ENCODE results near the gene GEMIN2.
"Not testable (repeated sequence)": the region's sequence is repeated elsewhere in the genome, so short reads cannot be mapped to it uniquely, and the experiment has no call there.

GEMIN2 gene

DNA sequence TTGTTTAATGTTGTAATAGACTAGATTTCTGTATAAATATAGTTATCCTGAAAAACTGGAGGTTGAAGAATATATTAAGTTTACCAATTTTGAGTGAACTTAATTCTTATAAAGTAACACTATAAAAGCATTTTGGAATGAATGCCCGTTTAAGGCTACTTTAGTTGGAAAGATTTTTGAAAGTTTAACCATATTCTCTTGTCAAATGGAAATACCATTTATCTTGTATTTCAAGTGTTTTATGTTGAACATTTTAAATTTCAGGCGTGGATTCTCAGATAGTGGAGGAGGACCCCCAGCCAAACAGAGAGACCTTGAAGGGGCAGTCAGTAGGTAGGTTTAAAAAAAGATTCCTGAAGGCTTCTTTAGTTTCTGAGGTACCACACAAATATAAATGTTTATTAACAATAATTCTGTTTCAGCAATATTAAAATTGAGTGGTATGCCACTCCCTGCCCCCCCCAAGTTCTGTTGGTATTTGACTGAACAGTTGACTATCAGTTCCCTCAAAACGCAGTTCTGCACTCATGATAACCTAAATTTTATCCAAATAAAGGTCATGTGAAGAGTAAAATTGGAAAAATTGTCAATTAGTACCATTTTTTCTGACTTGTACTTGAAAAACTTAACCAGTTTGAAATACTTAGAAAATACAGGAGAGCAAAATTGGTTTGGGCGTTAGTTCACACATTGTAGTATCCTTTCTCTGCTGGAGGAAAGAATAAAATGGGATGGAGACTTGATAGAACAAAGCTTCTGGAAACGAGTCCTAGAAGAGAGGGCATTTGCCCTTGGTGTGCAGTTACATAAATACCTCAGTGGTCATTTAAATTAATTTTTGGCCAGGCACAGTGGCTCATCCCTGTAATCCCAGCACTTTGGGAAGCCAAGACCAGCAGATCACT, 62.4 kb downstream of the GEMIN2 start:
- no peak for DNase-seq (ENCODE audit: low spot score in 2 of 2)
- peaks cover 19% of the 10 kb centered on the region for H3K4me1 ChIP-seq
- no peaks in the 10 kb centered on the region for H3K9me3 ChIP-seq
- peak overlapping the region; percentile 93 for H3K4me3 ChIP-seq
- H3K27me3 ChIP-seq (ENCODE audit: low read depth) = no peaks in the 10 kb centered on the region
- H3K36me3 ChIP-seq (replicated peaks) = peaks cover 64% of the 10 kb centered on the region
- in situ Hi-C loops (cut with MboI; ENCODE audit: low sequenced_read_pairs) = no loop called here

DNA sequence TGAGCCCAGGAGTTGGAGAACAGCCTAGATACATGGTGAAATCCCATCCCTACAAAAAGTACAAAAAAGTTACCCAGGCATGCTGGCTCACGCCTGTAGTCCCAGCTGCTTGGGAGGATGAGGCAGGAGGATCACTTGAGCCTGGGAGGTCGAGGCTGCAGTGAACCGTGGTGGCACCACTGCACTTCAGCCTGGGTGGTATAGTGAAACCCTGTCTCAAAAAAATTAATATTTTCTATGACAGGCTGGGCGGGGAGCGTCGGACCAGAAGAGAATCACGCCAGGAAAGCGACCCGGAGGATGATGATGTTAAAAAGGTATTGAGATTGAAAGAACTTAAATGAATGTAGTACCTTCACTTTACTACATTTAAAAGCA, 63.0 kb downstream of the GEMIN2 start:
- Histone ChIP-seq H3K4me3 (no peak overlapping the region), H3K4me1 (peaks cover 19% of the 10 kb centered on the region), H3K27me3 (ENCODE audit: low read depth) (no peaks in the 10 kb centered on the region), H3K36me3 (replicated peaks) (peaks cover 70% of the 10 kb centered on the region), H3K9me3 (no peaks in the 10 kb centered on the region)
- no peak for DNase-seq (ENCODE audit: low spot score in 2 of 2)
- in situ Hi-C loops (cut with MboI; ENCODE audit: low sequenced_read_pairs) = no loop called here

DNA sequence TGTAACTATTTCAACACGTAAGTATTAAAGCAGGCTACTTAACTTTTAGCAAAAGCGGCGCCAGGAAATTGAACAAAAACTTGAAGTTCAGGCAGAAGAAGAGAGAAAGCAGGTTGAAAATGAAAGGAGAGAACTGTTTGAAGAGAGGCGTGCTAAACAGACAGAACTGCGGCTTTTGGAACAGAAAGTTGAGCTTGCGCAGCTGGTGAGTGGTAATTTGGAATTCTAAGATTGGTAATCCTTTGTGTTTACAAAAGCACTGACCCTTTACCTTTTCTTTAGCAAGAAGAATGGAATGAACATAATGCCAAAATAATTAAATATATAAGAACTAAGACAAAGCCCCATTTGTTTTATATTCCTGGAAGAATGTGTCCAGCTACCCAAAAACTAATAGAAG, 64.9 kb downstream of the GEMIN2 start:
- Histone ChIP-seq H3K4me3 (no peak overlapping the region), H3K36me3 (replicated peaks) (peaks cover 88% of the 10 kb centered on the region)
- in situ Hi-C loops (cut with MboI; ENCODE audit: low sequenced_read_pairs) = no loop called here

GRCh38 chr14:39180553-39180952, 66.4 kb downstream of the GEMIN2 start:
- peaks cover 14% of the 10 kb centered on the region for H3K4me1 ChIP-seq
- no peak overlapping the region for H3K4me3 ChIP-seq
- H3K36me3 ChIP-seq (replicated peaks) = peaks cover 97% of the 10 kb centered on the region
- H3K27me3 ChIP-seq (ENCODE audit: low read depth) = no peaks in the 10 kb centered on the region
- DNase-seq (ENCODE audit: low spot score in 2 of 2) = no peak
- in situ Hi-C loops (cut with MboI; ENCODE audit: low sequenced_read_pairs) = no loop called here
- H3K9me3 ChIP-seq = no peaks in the 10 kb centered on the region

More for the DNA sequence above, 64.9 kb downstream of the GEMIN2 start:
- H3K4me1 ChIP-seq = peaks cover 18% of the 10 kb centered on the region
- no peaks in the 10 kb centered on the region for H3K9me3 ChIP-seq
- no peaks in the 10 kb centered on the region for H3K27me3 ChIP-seq (ENCODE audit: low read depth)
- no peak for DNase-seq (ENCODE audit: low spot score in 2 of 2)

DNA sequence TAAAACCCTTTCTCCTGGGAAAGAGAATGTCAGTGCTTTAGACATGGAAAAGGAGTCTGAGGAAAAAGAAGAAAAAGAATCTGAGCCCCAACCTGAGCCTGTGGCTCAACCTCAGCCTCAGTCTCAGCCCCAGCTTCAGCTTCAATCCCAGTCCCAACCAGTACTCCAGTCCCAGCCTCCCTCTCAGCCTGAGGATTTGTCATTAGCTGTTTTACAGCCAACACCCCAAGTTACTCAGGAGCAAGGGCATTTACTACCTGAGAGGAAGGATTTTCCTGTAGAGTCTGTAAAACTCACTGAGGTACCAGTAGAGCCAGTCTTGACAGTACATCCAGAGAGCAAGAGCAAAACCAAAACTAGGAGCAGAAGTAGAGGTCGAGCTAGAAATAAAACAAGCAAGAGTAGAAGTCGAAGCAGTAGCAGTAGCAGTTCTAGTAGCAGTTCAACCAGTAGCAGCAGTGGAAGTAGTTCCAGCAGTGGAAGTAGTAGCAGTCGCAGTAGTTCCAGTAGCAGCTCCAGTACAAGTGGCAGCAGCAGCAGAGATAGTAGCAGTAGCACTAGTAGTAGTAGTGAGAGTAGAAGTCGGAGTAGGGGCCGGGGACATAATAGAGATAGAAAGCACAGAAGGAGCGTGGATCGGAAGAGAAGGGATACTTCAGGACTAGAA, 67.0 kb downstream of the GEMIN2 start:
- H3K4me1 ChIP-seq = peaks cover 13% of the 10 kb centered on the region
- in situ Hi-C loops (cut with MboI; ENCODE audit: low sequenced_read_pairs) = no loop called here
- H3K36me3 ChIP-seq (replicated peaks) = peaks cover 91% of the 10 kb centered on the region
- no peaks in the 10 kb centered on the region for H3K27me3 ChIP-seq (ENCODE audit: low read depth)
- no peak for DNase-seq (ENCODE audit: low spot score in 2 of 2)
- no peaks in the 10 kb centered on the region for H3K9me3 ChIP-seq
- H3K4me3 ChIP-seq = no peak overlapping the region

GRCh38 chr14:39181693-39182047, 67.5 kb downstream of the GEMIN2 start:
- peaks cover 9% of the 10 kb centered on the region for H3K4me1 ChIP-seq
- no peak for DNase-seq (ENCODE audit: low spot score in 2 of 2)
- no peaks in the 10 kb centered on the region for H3K9me3 ChIP-seq
- in situ Hi-C loops (cut with MboI; ENCODE audit: low sequenced_read_pairs) = no loop called here
- H3K27me3 ChIP-seq (ENCODE audit: low read depth) = no peaks in the 10 kb centered on the region
- peaks cover 86% of the 10 kb centered on the region for H3K36me3 ChIP-seq (replicated peaks)
- no peak overlapping the region for H3K4me3 ChIP-seq

DNA sequence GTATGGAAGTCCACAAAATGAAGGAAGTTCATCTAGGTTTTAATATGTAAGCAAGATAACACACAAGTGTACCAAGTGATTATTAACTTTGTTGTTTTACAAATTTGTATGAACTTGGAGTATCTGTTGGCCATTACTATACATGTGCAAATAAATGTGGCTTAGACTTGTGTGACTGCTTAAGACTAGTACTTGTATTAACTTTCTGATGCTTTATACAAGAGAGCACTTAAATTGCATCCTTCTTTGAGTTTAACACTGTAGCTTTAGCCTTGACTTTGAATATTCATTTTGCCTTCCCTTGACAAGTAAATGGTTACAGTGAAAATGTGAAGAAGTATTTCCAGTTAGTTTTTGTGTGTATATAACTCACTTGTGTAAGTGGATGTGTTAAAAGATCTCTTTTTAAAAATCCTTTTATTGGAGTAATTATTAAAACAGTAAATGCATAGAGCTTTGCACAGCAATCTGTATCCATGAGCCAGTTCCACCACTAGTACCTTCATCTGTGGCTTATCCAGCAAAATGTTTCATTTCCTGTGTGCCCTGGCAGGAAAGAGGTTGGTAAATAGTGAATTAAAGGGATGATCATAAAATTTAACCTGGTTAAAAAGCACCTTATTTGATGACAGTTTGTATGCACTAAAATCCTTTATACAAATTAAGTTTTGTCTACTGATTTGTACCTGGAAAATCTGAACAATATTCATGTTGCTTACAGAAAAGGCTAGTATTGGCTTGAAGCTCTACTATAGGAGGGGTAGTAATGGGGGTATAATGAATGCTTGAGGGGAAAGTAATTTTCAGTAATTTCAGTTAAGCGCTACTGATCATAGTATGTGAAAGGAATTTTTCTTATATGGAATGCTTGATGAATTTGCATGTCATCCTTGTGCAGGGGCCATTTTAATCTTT, 68.9 kb downstream of the GEMIN2 start:
- DNase-seq (ENCODE audit: low spot score in 2 of 2) = no peak
- Histone ChIP-seq H3K27me3 (ENCODE audit: low read depth) (no peaks in the 10 kb centered on the region), H3K4me3 (no peak overlapping the region), H3K4me1 (peaks cover 8% of the 10 kb centered on the region; the same call in 1 of the 2 replicates), H3K9me3 (no peaks in the 10 kb centered on the region), H3K36me3 (replicated peaks) (peaks cover 72% of the 10 kb centered on the region)
- in situ Hi-C loops (cut with MboI; ENCODE audit: low sequenced_read_pairs) = no loop called here

- DNase-seq (ENCODE audit: low spot score in 2 of 2); H3K27me3 ChIP-seq (ENCODE audit: low read depth); H3K9me3 ChIP-seq; in situ Hi-C loops (cut with MboI; ENCODE audit: low sequenced_read_pairs); H3K4me3 ChIP-seq; H3K4me1 ChIP-seq: not testable (repeated sequence)
- peaks cover 66% of the 10 kb centered on the region for H3K36me3 ChIP-seq (replicated peaks)
Measured at GRCh38 chr14:39183685-39184003, 69.5 kb downstream of the GEMIN2 start.

DNA sequence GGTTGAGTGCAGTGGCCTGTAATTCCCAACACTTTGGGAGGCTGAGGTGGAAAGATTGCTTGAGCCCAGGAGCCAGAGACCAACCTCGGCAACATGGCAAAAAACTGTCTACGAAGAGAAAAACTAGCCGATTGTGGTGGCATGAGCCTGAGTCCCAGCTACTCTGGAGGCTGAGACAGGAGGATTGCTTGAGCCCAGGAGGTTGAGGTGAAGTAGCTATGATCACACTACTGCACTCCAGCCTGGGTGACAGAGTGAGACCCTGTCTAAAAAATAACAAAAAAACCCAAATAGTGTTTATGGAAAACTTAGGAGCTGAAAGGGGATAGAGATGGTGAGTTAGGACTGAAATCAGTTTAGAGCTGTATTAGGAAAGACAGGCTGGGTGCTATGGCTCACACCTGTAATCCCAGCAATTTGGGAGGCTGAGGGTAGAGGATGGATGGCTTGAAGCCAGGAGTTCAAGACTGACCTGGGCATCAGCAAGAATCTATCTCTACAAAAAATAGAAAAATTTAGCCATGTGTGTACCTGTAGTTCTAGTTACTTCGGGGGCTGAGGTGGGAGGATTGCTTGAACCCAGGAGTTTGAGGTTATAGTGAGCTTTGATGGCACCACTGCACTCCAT, 70.6 kb downstream of the GEMIN2 start:
- 0 out of 2 replicates have a peak, but pooled peaks cover 8% of the 10 kb centered on the region for H3K4me1 ChIP-seq
- H3K27me3 ChIP-seq (ENCODE audit: low read depth) = no peaks in the 10 kb centered on the region
- in situ Hi-C loops (cut with MboI; ENCODE audit: low sequenced_read_pairs) = no loop called here
- H3K4me3 ChIP-seq = no peak overlapping the region
- peaks cover 55% of the 10 kb centered on the region for H3K36me3 ChIP-seq (replicated peaks)
- H3K9me3 ChIP-seq = no peaks in the 10 kb centered on the region
- no peak for DNase-seq (ENCODE audit: low spot score in 2 of 2)

DNA sequence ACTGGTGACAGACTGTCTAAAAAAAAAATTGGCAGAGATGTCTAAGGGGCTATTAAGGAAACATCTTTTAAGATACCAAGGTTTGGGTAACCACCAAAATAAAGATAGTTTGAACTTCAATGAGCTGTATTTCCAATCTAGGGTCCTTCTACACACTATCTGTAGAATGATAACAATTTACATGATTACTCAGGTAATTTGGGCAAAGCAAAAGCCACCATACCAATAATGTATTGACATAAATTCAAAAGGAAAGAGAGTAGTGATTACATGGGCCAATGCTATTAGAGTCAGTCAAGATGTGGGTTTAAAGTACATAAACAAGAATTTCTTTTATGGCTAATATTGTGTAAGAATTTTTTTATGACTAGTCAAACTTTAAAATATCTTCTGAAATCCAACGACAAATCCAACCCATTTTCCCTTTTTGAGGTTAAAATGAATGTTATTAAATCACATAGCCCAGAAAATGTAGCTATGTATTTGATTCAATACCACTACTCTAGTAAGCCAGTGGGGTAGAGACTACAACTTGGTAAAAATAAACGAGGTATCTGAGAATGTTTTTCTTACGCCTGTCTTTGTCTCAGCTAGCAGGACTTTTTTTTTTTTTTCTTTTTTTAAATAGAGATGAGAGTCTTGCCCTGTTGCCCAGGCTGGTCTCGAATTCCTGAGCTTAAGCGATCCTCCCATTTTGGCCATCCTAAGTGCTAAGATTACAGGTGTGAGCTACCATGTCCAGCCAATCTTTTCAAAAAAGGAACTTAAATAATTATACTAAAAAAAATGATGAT, 71.3 kb downstream of the GEMIN2 start:
- in situ Hi-C loops (cut with MboI; ENCODE audit: low sequenced_read_pairs) = no loop called here
- Histone ChIP-seq H3K36me3 (replicated peaks) (peaks cover 48% of the 10 kb centered on the region), H3K9me3 (no peaks in the 10 kb centered on the region), H3K4me3 (no peak overlapping the region), H3K4me1 (0 out of 2 replicates have a peak, but pooled peaks cover 8% of the 10 kb centered on the region), H3K27me3 (ENCODE audit: low read depth) (no peaks in the 10 kb centered on the region)
- DNase-seq (ENCODE audit: low spot score in 2 of 2) = no peak
